K562 (cell line): Measurements from ENCODE around the gene BLTP2. TPM values are rescaled to one million over a fixed set of nuclear protein-coding genes. Genes with fewer than 3 reads are reported as not detected.

Experiments
- CHD7 ChIP-seq: fragments of 200-600 bp; sonication (generic); IDR thresholded peaks from one replicate; pipeline ENCODE4 v1.6.1; 2012; ENCODE audit warnings: mild to moderate bottlenecking, low read depth, low read length, inconsistent platforms
- polyA plus RNA-seq, 8 experiments: library from polyadenylated mRNA; depleted of rRNA in 4 of 8; stranded (reverse) in 5 of 8; unstranded in 3 of 8; fragments of >200 nt; fragmentation: Nextera tagmentation in 2 of 8; fragmentation: Illumina TruSeq in 1 of 8; extraction: Ambion mirVana in 2 of 8; extraction: Trizol in 1 of 8; gene quantifications; 2 replicates each; pipeline versions ENCODE4 v1.2.1 to v1.2.3, GENCODE V29; 2011 to 2014; ENCODE audit warnings: inconsistent platforms in 1 of 8, missing spikeins in 1 of 8
- total RNA-seq, 7 experiments: library from RNA; depleted of rRNA in 6 of 7; stranded (reverse); fragments of >200 nt in 6 of 7; fragmentation: Illumina TruSeq in 2 of 7; extraction: Trizol in 2 of 7; gene quantifications; 2 replicates each; pipeline versions ENCODE4 v1.2.1 to v1.2.3, GENCODE V29; 2011 to 2021; ENCODE audit warnings: low replicate concordance in 1 of 7

Gene BLTP2
- total and polyA plus RNA-seq, 9 of the 15 experiments (the other 6 are each of a cell fraction or from before 2014, with no cell fraction given) = 14.7 to 174 (median 103) TPM

DNA sequence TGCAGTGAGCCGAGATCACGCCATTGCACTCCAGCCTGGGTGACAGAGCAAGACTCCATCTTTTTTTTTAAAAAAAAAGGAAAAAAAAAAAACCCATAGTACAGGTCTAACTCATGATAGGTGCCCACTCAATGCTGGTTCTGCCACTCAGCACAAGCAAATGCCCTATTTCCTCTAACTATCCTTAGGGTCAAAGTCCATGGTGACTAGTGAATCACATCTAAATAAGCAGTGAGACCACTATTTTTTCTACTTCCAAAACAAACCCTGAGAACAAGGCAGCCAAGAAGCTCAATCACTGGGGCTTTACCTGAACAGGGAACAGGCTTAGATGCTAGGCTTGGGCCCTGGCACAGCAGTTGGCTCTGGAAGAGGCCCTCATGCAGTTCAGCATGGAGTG is 3.4 kb downstream of the BLTP2 start (continued):
- no peak for TF ChIP-seq CHD7
